ENCODE data around the gene NKAPD1. TPM values are rescaled to one million over a fixed set of nuclear protein-coding genes. Genes with fewer than 3 reads are reported as not detected.

NKAPD1 gene
- total RNA-seq, 4 donors from 2014 or later, result 13.7 to 20.4 (median 16.1) TPM

GRCh38 chr11:112123129-112123528 lies 49.0 kb downstream of the NKAPD1 start:
- no peak for DNase-seq (ENCODE audit: extremely low spot score)
- Histone ChIP-seq H3K27ac (replicated peaks in 1 of 4) (no peak overlapping the region), H3K9me3 (no peaks in the 10 kb centered on the region), H3K4me3 (no peak overlapping the region), H3K27me3 (no peaks in the 10 kb centered on the region), H3K36me3 (peaks cover 0 to 7% (median 0%) of the 10 kb centered on the region in 4 donors), H3K4me1 (peaks cover 0 to under 1% (median 0%) of the 10 kb centered on the region in 4 donors)
- intact Hi-C loops (cut with DNase I), result no loop called here
- WGBS, result 63% methylated on average over 4 of the region's 4 CpGs
- TF ChIP-seq CTCF (IDR thresholded peaks at IDR 0.05), result no peak
- no peak for TF ChIP-seq EP300 (IDR thresholded peaks at IDR 0.05)
- TF ChIP-seq POLR2AphosphoS5 (IDR thresholded peaks at IDR 0.05), result no peak
- TF ChIP-seq POLR2A (IDR thresholded peaks at IDR 0.05; ENCODE audit: low read depth), result no peak

GRCh38 chr11:112127056-112127455 lies 53.0 kb downstream of the NKAPD1 start:
- Histone ChIP-seq H3K36me3 (no peaks in the 10 kb centered on the region), H3K9me3 (no peaks in the 10 kb centered on the region), H3K27ac (replicated peaks in 1 of 4) (no peak overlapping the region), H3K27me3 (no peaks in the 10 kb centered on the region), H3K4me1 (peaks cover 0 to 12% (median 11%) of the 10 kb centered on the region in 4 donors), H3K4me3 (no peak overlapping the region)
- DNase-seq (ENCODE audit: extremely low spot score), result no peak
- intact Hi-C loops (cut with DNase I), result loop anchor here (5.0 kb wide), 1 partner anchor 40 kb away; the partner anchor contains the start of gene TEX12
- 98% methylated on average over 2 of the region's 2 CpGs for WGBS
- TF ChIP-seq EP300 (IDR thresholded peaks at IDR 0.05), result no peak
- TF ChIP-seq CTCF (IDR thresholded peaks at IDR 0.05), result no peak
- no peak for TF ChIP-seq POLR2AphosphoS5 (IDR thresholded peaks at IDR 0.05)
- TF ChIP-seq POLR2A (IDR thresholded peaks at IDR 0.05; ENCODE audit: low read depth), result no peak

GRCh38 chr11:112128483-112129121 lies 54.5 kb downstream of the NKAPD1 start:
- H3K27me3 ChIP-seq, result no peaks in the 10 kb centered on the region
- WGBS, result 56% methylated on average over 2 of the region's 3 CpGs
- peaks cover 0 to 12% (median 11%) of the 10 kb centered on the region in 4 donors for H3K4me1 ChIP-seq
- no peak overlapping the region for H3K4me3 ChIP-seq
- no peaks in the 10 kb centered on the region for H3K36me3 ChIP-seq
- peak overlapping the region in 1 of 4 donors; percentile 17 for H3K27ac ChIP-seq (replicated peaks in 1 of 4)
- TF ChIP-seq EP300 (IDR thresholded peaks at IDR 0.05) (no peak), CTCF (IDR thresholded peaks at IDR 0.05) (no peak), POLR2A (IDR thresholded peaks at IDR 0.05; ENCODE audit: low read depth) (no peak), POLR2AphosphoS5 (IDR thresholded peaks at IDR 0.05) (no peak)
- DNase-seq (ENCODE audit: extremely low spot score), result no peak
- no peaks in the 10 kb centered on the region for H3K9me3 ChIP-seq
- intact Hi-C loops (cut with DNase I), result loop anchor here (5.0 kb wide), 1 partner anchor 39 kb away; the partner anchor contains the start of gene TEX12

GRCh38 chr11:112129656-112130055 lies 55.6 kb downstream of the NKAPD1 start:
- WGBS, result 79% methylated on average over 5 of the region's 5 CpGs
- intact Hi-C loops (cut with DNase I), result loop anchor here (5.0 kb wide), 1 partner anchor 38 kb away; the partner anchor contains the start of gene TEX12
- Histone ChIP-seq H3K9me3 (no peaks in the 10 kb centered on the region), H3K36me3 (no peaks in the 10 kb centered on the region), H3K27me3 (no peaks in the 10 kb centered on the region), H3K4me1 (peaks cover 0 to 12% (median 11%) of the 10 kb centered on the region in 4 donors), H3K4me3 (no peak overlapping the region), H3K27ac (replicated peaks in 1 of 4) (no peak overlapping the region)
- no peak for DNase-seq (ENCODE audit: extremely low spot score)
- TF ChIP-seq POLR2AphosphoS5 (IDR thresholded peaks at IDR 0.05), result no peak
- TF ChIP-seq CTCF (IDR thresholded peaks at IDR 0.05), result no peak
- no peak for TF ChIP-seq EP300 (IDR thresholded peaks at IDR 0.05)
- TF ChIP-seq POLR2A (IDR thresholded peaks at IDR 0.05; ENCODE audit: low read depth), result no peak
